Activated naive CD8-positive, alpha-beta T cell (primary cell): Measurements from ENCODE around the gene NCAPH2.

Source experiments
- H3K27ac Mint-ChIP-seq: one replicate; pipeline ENCODE4 v1.8.0; 2021; ENCODE audit warnings: mixed read lengths
- H3K27me3 Mint-ChIP-seq: one replicate; pipeline ENCODE4 v1.8.0; 2021; ENCODE audit warnings: mixed read lengths
- H3K36me3 Mint-ChIP-seq: one replicate; pipeline ENCODE4 v1.8.0; 2021; ENCODE audit warnings: mixed read lengths
- H3K4me1 Mint-ChIP-seq: one replicate; pipeline ENCODE4 v1.8.0; 2021; ENCODE audit warnings: low read depth, mixed read lengths
- H3K4me3 Mint-ChIP-seq: one replicate; pipeline ENCODE4 v1.8.0; 2021; ENCODE audit warnings: mild to moderate bottlenecking, mixed read lengths
- H3K9me3 Mint-ChIP-seq: one replicate; pipeline ENCODE4 v1.8.0; 2021; ENCODE audit warnings: low read depth, mixed read lengths

The NCAPH2 gene

GRCh38 chr22:50526108-50526833, 18.2 kb downstream of the NCAPH2 start:
- Mint-ChIP-seq H3K4me3 (peak overlapping the region; percentile 77), H3K36me3 (peaks cover 2% of the 10 kb centered on the region), H3K27ac (peak overlapping the region; percentile 80), H3K4me1 (peaks cover 23% of the 10 kb centered on the region), H3K9me3 (no peaks in the 10 kb centered on the region), H3K27me3 (no peaks in the 10 kb centered on the region)

- Mint-ChIP-seq H3K4me3 (peak overlapping the region; percentile 77), H3K9me3 (no peaks in the 10 kb centered on the region), H3K27ac (peak overlapping the region; percentile 80), H3K36me3 (peaks cover 2% of the 10 kb centered on the region), H3K4me1 (peaks cover 23% of the 10 kb centered on the region), H3K27me3 (no peaks in the 10 kb centered on the region)
Observed at GRCh38 chr22:50526834-50527801, 19.1 kb downstream of the NCAPH2 start.

GRCh38 chr22:50527921-50528681, 20.1 kb downstream of the NCAPH2 start:
- H3K9me3 Mint-ChIP-seq = no peaks in the 10 kb centered on the region
- peaks cover 2% of the 10 kb centered on the region for H3K36me3 Mint-ChIP-seq
- peak overlapping the region; percentile 77 for H3K4me3 Mint-ChIP-seq
- peaks cover 27% of the 10 kb centered on the region for H3K4me1 Mint-ChIP-seq
- no peaks in the 10 kb centered on the region for H3K27me3 Mint-ChIP-seq
- peak overlapping the region; percentile 80 for H3K27ac Mint-ChIP-seq

GRCh38 chr22:50528682-50529415, 20.8 kb downstream of the NCAPH2 start:
- Mint-ChIP-seq H3K27me3 (no peaks in the 10 kb centered on the region), H3K4me3 (peak overlapping the region; percentile 77), H3K9me3 (no peaks in the 10 kb centered on the region), H3K36me3 (peaks cover 2% of the 10 kb centered on the region), H3K4me1 (peaks cover 33% of the 10 kb centered on the region), H3K27ac (peak overlapping the region; percentile 80)

GRCh38 chr22:50529416-50529896, 21.4 kb downstream of the NCAPH2 start:
- no peaks in the 10 kb centered on the region for H3K9me3 Mint-ChIP-seq

GRCh38 chr22:50529897-50530579, 22.0 kb downstream of the NCAPH2 start, which contains the start of gene TYMP:
TYMP (minus strand) TSS chr22:50530012; CDS start chr22:50529709, 303 bp downstream.
- no peaks in the 10 kb centered on the region for H3K27me3 Mint-ChIP-seq
- H3K9me3 Mint-ChIP-seq = no peaks in the 10 kb centered on the region
- peaks cover 34% of the 10 kb centered on the region for H3K4me1 Mint-ChIP-seq
- H3K36me3 Mint-ChIP-seq = no peaks in the 10 kb centered on the region
- peak within 1 kb of the TSS; percentile 93 for H3K27ac Mint-ChIP-seq
- H3K4me3 Mint-ChIP-seq = peak within 1 kb of the TSS; percentile 89

More at GRCh38 chr22:50529416-50529896, 21.4 kb downstream of the NCAPH2 start:
- H3K36me3 Mint-ChIP-seq = peaks cover 2% of the 10 kb centered on the region
- H3K4me3 Mint-ChIP-seq = peak overlapping the region; percentile 61
- no peaks in the 10 kb centered on the region for H3K27me3 Mint-ChIP-seq
- H3K27ac Mint-ChIP-seq = no peak overlapping the region
- H3K4me1 Mint-ChIP-seq = peaks cover 37% of the 10 kb centered on the region

- H3K4me1 Mint-ChIP-seq = peaks cover 34% of the 10 kb centered on the region
- peak overlapping the region; percentile 89 for H3K4me3 Mint-ChIP-seq
- no peaks in the 10 kb centered on the region for H3K36me3 Mint-ChIP-seq
- peak overlapping the region; percentile 93 for H3K27ac Mint-ChIP-seq
- H3K27me3 Mint-ChIP-seq = no peaks in the 10 kb centered on the region
- H3K9me3 Mint-ChIP-seq = no peaks in the 10 kb centered on the region
Observed at GRCh38 chr22:50530580-50530876, 22.5 kb downstream of the NCAPH2 start.

GRCh38 chr22:50530877-50531545, 23.0 kb downstream of the NCAPH2 start:
- Mint-ChIP-seq H3K4me1 (peaks cover 34% of the 10 kb centered on the region), H3K27ac (peak overlapping the region; percentile 93), H3K9me3 (no peaks in the 10 kb centered on the region), H3K36me3 (no peaks in the 10 kb centered on the region), H3K27me3 (no peaks in the 10 kb centered on the region), H3K4me3 (peak overlapping the region; percentile 89)

GRCh38 chr22:50531546-50531961, 23.5 kb downstream of the NCAPH2 start:
- Mint-ChIP-seq H3K4me1 (peaks cover 34% of the 10 kb centered on the region), H3K27me3 (no peaks in the 10 kb centered on the region), H3K9me3 (no peaks in the 10 kb centered on the region), H3K4me3 (peak overlapping the region; percentile 89), H3K36me3 (no peaks in the 10 kb centered on the region), H3K27ac (peak overlapping the region; percentile 93)

GRCh38 chr22:50531962-50532674, 24.1 kb downstream of the NCAPH2 start:
- Mint-ChIP-seq H3K27ac (peak overlapping the region; percentile 76), H3K4me3 (peak overlapping the region; percentile 89), H3K36me3 (no peaks in the 10 kb centered on the region), H3K27me3 (no peaks in the 10 kb centered on the region), H3K9me3 (no peaks in the 10 kb centered on the region), H3K4me1 (peaks cover 30% of the 10 kb centered on the region)

- Mint-ChIP-seq H3K27ac (peak overlapping the region; percentile 76), H3K36me3 (no peaks in the 10 kb centered on the region), H3K9me3 (no peaks in the 10 kb centered on the region), H3K4me1 (peaks cover 27% of the 10 kb centered on the region), H3K4me3 (peak overlapping the region; percentile 89), H3K27me3 (no peaks in the 10 kb centered on the region)
Observed at GRCh38 chr22:50532824-50533796, 25.1 kb downstream of the NCAPH2 start.
